Measurements from ENCODE around the gene GLRX3. TPM values are rescaled to one million over a fixed set of nuclear protein-coding genes. Genes with fewer than 3 reads are reported as not detected.
"Not testable (repeated sequence)": the region's sequence is repeated elsewhere in the genome, so short reads cannot be mapped to it uniquely, and the experiment has no call there.

Gene GLRX3
- total RNA-seq (59.5 TPM), polyA plus RNA-seq (ENCODE audit: insufficient read depth in 1 of 8, insufficient read length in 8 of 8, low replicate concordance in 1 of 8) (10 to 100 TPM; 57.5 to 71.6 (median 63.7) TPM)
- long read RNA-seq, donor 1, transcript GLRX3-201 (11 exons, 1,302 nt): major isoform, 11 of 14 reads
- long read RNA-seq, donor 1, partial matches to known transcripts: 0 of 14 reads
- long read RNA-seq, donor 1, other reads (novel, unspliced or antisense): 0 of 14 reads
- long read RNA-seq, donor 2, partial matches to known transcripts: 0 of 4 reads
- long read RNA-seq, donor 2, other reads (novel, unspliced or antisense): 0 of 4 reads
- long read RNA-seq, donor 3, transcript GLRX3-201 (11 exons, 1,302 nt): major isoform, 24 of 30 reads
- long read RNA-seq, donor 3, partial matches to known transcripts: 0 of 30 reads
- long read RNA-seq, donor 3, other reads (novel, unspliced or antisense): 0 of 30 reads
- long read RNA-seq, donor 4, transcript GLRX3-201 (11 exons, 1,302 nt): major isoform, 12 of 15 reads
- long read RNA-seq, donor 4, partial matches to known transcripts: 0 of 15 reads
- long read RNA-seq, donor 4, other reads (novel, unspliced or antisense): 0 of 15 reads
- long read RNA-seq, donor 5, transcript GLRX3-202 (12 exons, 3,827 nt): minor isoform, 5 of 69 reads
- long read RNA-seq, donor 5, transcript GLRX3-201 (11 exons, 1,302 nt): major isoform, 47 of 69 reads
- long read RNA-seq, donor 5, partial matches to known transcripts: 14 of 69 reads
- long read RNA-seq, donor 5, other reads (novel, unspliced or antisense): 0 of 69 reads
- long read RNA-seq, donor 6, transcript GLRX3-201 (11 exons, 1,302 nt): major isoform, 59 of 82 reads
- long read RNA-seq, donor 6, transcript GLRX3-202 (12 exons, 3,827 nt): minor isoform, 5 of 82 reads
- long read RNA-seq, donor 6, partial matches to known transcripts: 15 of 82 reads
- long read RNA-seq, donor 6, other reads (novel, unspliced or antisense): 0 of 82 reads
- long read RNA-seq, donor 7, transcript GLRX3-201 (11 exons, 1,302 nt): major isoform, 29 of 51 reads
- long read RNA-seq, donor 7, partial matches to known transcripts: 18 of 51 reads
- long read RNA-seq, donor 7, other reads (novel, unspliced or antisense): 0 of 51 reads
- long read RNA-seq, donor 8, transcript GLRX3-201 (11 exons, 1,302 nt): major isoform, 25 of 28 reads
- long read RNA-seq, donor 8, partial matches to known transcripts: 0 of 28 reads
- long read RNA-seq, donor 8, other reads (novel, unspliced or antisense): 0 of 28 reads
- long read RNA-seq, donor 9, transcript GLRX3-201 (11 exons, 1,302 nt): major isoform, 16 of 39 reads
- long read RNA-seq, donor 9, partial matches to known transcripts: 16 of 39 reads
- long read RNA-seq, donor 9, other reads (novel, unspliced or antisense): 0 of 39 reads
- long read RNA-seq, donor 10, transcript GLRX3-201 (11 exons, 1,302 nt): major isoform, 36 of 41 reads
- long read RNA-seq, donor 10, partial matches to known transcripts: 0 of 41 reads
- long read RNA-seq, donor 10, other reads (novel, unspliced or antisense): 0 of 41 reads
- long read RNA-seq, donor 11, transcript GLRX3-201 (11 exons, 1,302 nt): major isoform, 18 of 21 reads
- long read RNA-seq, donor 11, partial matches to known transcripts: 0 of 21 reads
- long read RNA-seq, donor 11, other reads (novel, unspliced or antisense): 0 of 21 reads

- WGBS (ENCODE audit: insufficient coverage): under 1% methylated on average over 95 of the region's 96 CpGs
- Histone ChIP-seq H3K4me1 (ENCODE audit: control insufficient read depth, insufficient read depth, low read length) (peaks cover 18% of the 10 kb centered on the region), H3K36me3 (ENCODE audit: control insufficient read depth, insufficient read depth, low read length) (peaks cover 6% of the 10 kb centered on the region), H3K27me3 (ENCODE audit: control insufficient read depth, insufficient read depth, low read length) (no peaks in the 10 kb centered on the region), H3K4me3 (ENCODE audit: low read length) (peak within 1 kb of the TSS; percentile 72), H3K9me3 (replicated peaks; ENCODE audit: control insufficient read depth, low read depth, low read length) (no peaks in the 10 kb centered on the region), H3K27ac (ENCODE audit: low read length) (peak within 1 kb of the TSS; percentile 83)
- peak; percentile 95 for DNase-seq
Observed at GRCh38 chr10:130136226-130137089, at the start of gene GLRX3. Gene GLRX3, plus strand, starts transcription at chr10:130136391. Its CDS starts 30 bp downstream, at chr10:130136421.

DNA sequence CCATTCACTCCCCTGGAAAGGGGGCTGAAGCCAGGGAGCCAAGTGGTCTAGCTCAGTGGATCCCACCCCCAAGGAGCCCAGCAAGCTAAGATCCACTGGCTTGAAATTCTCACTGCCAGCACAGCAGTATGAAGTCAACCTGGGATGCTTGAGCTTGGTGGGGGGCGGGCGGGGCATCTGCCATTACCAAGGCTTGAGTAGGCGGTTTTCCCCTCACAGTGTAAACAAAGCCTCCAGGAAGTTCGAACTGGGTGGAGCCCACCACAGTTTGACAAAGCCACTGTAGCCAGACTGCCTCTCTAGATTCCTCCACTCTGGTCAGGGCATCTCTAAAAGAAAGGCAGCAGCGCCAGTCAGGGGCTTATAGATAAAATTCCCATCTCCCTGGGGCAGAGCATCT, 45.6 kb upstream of the GLRX3 start:
- not testable (repeated sequence) for H3K4me1 ChIP-seq (ENCODE audit: control insufficient read depth, insufficient read depth, low read length); H3K4me3 ChIP-seq (ENCODE audit: low read length); H3K36me3 ChIP-seq (ENCODE audit: control insufficient read depth, insufficient read depth, low read length); H3K27me3 ChIP-seq (ENCODE audit: control insufficient read depth, insufficient read depth, low read length); H3K27ac ChIP-seq (ENCODE audit: low read length); H3K9me3 ChIP-seq (replicated peaks; ENCODE audit: control insufficient read depth, low read depth, low read length); DNase-seq
- 93% methylated on average over 4 of the region's 5 CpGs for WGBS (ENCODE audit: insufficient coverage)

- no CpG with 5 or more reads among the region's 6 CpGs for WGBS (ENCODE audit: insufficient coverage)
- DNase-seq: no peak
Observed at GRCh38 chr10:130099344-130099743, 36.8 kb upstream of the GLRX3 start.

GRCh38 chr10:130105724-130106123, 30.5 kb upstream of the GLRX3 start:
- peaks cover 2% of the 10 kb centered on the region for H3K36me3 ChIP-seq (ENCODE audit: control insufficient read depth, insufficient read depth, low read length)
- no peak for DNase-seq

More at GRCh38 chr10:130099344-130099743, 36.8 kb upstream of the GLRX3 start:
- Histone ChIP-seq H3K4me1 (ENCODE audit: control insufficient read depth, insufficient read depth, low read length) (no peaks in the 10 kb centered on the region), H3K9me3 (replicated peaks; ENCODE audit: control insufficient read depth, low read depth, low read length) (no peaks in the 10 kb centered on the region), H3K27ac (ENCODE audit: low read length) (no peak overlapping the region), H3K27me3 (ENCODE audit: control insufficient read depth, insufficient read depth, low read length) (no peaks in the 10 kb centered on the region), H3K36me3 (ENCODE audit: control insufficient read depth, insufficient read depth, low read length) (peaks cover 2% of the 10 kb centered on the region), H3K4me3 (ENCODE audit: low read length) (no peak overlapping the region)

DNA sequence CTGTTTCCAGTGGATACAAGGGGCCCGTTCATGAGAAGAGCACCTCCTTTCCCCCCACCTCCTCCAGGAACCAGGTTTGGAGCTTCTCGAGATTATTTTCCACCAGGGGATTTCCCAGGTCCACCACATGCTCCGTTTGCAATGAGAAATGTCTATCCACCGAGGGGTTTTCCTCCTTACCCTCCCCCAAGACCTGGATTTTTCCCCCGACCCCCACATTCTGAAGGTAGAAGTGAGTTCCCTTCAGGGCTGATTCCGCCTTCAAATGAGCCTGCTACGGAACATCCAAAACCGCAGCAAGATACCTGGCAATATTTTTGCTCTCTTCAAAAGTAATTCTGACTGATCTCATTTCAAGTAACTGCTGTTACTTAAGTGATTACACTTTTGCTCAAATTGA, 28.0 kb upstream of the GLRX3 start:
- H3K9me3 ChIP-seq (replicated peaks; ENCODE audit: control insufficient read depth, low read depth, low read length); H3K36me3 ChIP-seq (ENCODE audit: control insufficient read depth, insufficient read depth, low read length); H3K27me3 ChIP-seq (ENCODE audit: control insufficient read depth, insufficient read depth, low read length); H3K4me3 ChIP-seq (ENCODE audit: low read length); DNase-seq; H3K27ac ChIP-seq (ENCODE audit: low read length): not testable (repeated sequence)
- peaks cover 18% of the 10 kb centered on the region for H3K4me1 ChIP-seq (ENCODE audit: control insufficient read depth, insufficient read depth, low read length)
- whole genome bisulfite sequencing (ENCODE audit: insufficient coverage): 83% methylated on average over 4 of the region's 8 CpGs

More at GRCh38 chr10:130105724-130106123, 30.5 kb upstream of the GLRX3 start:
- Histone ChIP-seq H3K27me3 (ENCODE audit: control insufficient read depth, insufficient read depth, low read length) (no peaks in the 10 kb centered on the region), H3K27ac (ENCODE audit: low read length) (no peak overlapping the region), H3K4me1 (ENCODE audit: control insufficient read depth, insufficient read depth, low read length) (peaks cover 12% of the 10 kb centered on the region), H3K4me3 (ENCODE audit: low read length) (no peak overlapping the region), H3K9me3 (replicated peaks; ENCODE audit: control insufficient read depth, low read depth, low read length) (no peaks in the 10 kb centered on the region)
- WGBS (ENCODE audit: insufficient coverage): 31% methylated on average over 21 of the region's 24 CpGs

- H3K36me3 ChIP-seq (ENCODE audit: control insufficient read depth, insufficient read depth, low read length): no peaks in the 10 kb centered on the region
- no peak overlapping the region for H3K4me3 ChIP-seq (ENCODE audit: low read length)
- WGBS (ENCODE audit: insufficient coverage): 58% methylated on average over 5 of the region's 6 CpGs
- peaks cover 3% of the 10 kb centered on the region for H3K9me3 ChIP-seq (replicated peaks; ENCODE audit: control insufficient read depth, low read depth, low read length)
- no peaks in the 10 kb centered on the region for H3K27me3 ChIP-seq (ENCODE audit: control insufficient read depth, insufficient read depth, low read length)
- peak; percentile 11 for DNase-seq
- H3K4me1 ChIP-seq (ENCODE audit: control insufficient read depth, insufficient read depth, low read length): peaks cover 18% of the 10 kb centered on the region
- H3K27ac ChIP-seq (ENCODE audit: low read length): no peak overlapping the region
Observed at GRCh38 chr10:130108934-130109604, 27.1 kb upstream of the GLRX3 start.

DNA sequence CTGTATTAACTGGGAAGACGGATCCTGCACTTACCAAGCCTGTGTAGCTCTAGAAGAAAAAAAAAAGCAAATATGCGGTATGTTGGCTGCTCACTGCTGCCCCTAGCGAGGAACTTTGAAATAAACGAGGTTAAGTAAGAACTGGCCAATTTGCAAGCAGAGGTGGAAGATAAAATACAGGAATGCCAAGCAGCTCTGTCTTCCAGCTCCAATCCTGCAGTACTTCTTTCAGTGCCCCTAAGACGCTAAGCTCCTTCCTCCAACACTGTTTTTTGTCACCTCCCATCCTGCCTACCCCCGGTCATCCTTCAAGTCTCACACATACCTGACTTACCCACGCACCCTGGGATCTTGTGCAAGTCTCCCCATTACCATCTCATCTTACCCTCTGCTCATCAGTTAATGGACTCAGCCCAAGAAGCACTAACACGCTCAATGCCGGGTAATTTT, 26.4 kb upstream of the GLRX3 start:
- Histone ChIP-seq H3K27ac (ENCODE audit: low read length) (peak overlapping the region; percentile 99), H3K36me3 (ENCODE audit: control insufficient read depth, insufficient read depth, low read length) (no peaks in the 10 kb centered on the region), H3K9me3 (replicated peaks; ENCODE audit: control insufficient read depth, low read depth, low read length) (peaks cover 3% of the 10 kb centered on the region), H3K4me1 (ENCODE audit: control insufficient read depth, insufficient read depth, low read length) (peaks cover 18% of the 10 kb centered on the region), H3K4me3 (ENCODE audit: low read length) (peak overlapping the region; percentile 73), H3K27me3 (ENCODE audit: control insufficient read depth, insufficient read depth, low read length) (no peaks in the 10 kb centered on the region)
- peak; percentile 96 for DNase-seq
- WGBS (ENCODE audit: insufficient coverage): 1% methylated on average over 8 of the region's 9 CpGs

DNA sequence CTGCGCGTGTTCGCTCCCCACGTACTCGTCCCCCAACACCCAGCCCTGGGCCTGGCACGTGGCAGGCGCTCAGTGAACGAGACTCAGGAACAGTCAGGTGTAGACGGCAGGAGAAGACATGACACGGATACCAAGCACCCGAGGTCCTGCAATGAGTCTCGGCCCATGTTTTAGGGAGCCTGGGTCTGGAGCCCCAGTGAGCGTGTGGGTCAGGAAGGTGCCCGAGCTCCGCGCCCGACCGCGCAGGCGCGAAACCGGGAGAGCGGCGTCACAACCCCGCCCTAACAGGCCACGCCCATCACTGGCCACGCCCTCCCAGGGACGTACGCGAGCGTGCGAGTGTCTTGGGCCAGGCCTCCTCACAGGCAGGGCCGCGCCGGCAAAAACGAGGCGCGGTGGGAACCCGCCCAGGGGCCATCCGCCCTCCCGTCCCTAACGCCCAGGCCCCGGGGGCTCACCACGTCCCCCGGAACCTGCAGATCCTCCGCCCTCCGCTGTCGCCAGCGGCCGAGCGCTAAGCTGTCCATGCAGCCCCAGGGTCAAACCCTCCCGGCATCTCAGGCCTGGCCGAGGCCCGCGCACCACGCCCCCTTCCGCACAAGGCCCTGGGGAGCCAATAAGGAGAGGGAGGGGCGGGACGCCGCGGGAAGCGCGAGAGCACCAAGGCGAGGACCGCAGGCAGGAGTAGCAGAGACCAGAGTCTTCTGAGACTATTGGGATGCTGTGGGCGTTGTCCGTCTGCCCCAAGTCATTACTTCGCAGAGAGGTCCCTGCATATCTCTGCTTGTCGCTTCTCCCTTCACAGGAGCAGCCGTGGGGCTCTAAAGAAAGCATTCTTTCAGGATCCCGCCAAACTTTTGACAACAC, 25.7 kb upstream of the GLRX3 start, which contains the start of gene C10orf143:
Gene C10orf143, minus strand, starts transcription at position 585 of the 867 bp plus-strand sequence. Its CDS starts 58 bp downstream, at position 527.
- DNase-seq: peak; percentile 99

More for the DNA sequence above, 25.7 kb upstream of the GLRX3 start, which contains the start of gene C10orf143:
- Histone ChIP-seq H3K4me3 (ENCODE audit: low read length) (peak within 1 kb of the TSS; percentile 73), H3K27me3 (ENCODE audit: control insufficient read depth, insufficient read depth, low read length) (no peaks in the 10 kb centered on the region), H3K27ac (ENCODE audit: low read length) (peak within 1 kb of the TSS; percentile 99), H3K9me3 (replicated peaks; ENCODE audit: control insufficient read depth, low read depth, low read length) (peaks cover 3% of the 10 kb centered on the region), H3K4me1 (ENCODE audit: control insufficient read depth, insufficient read depth, low read length) (peaks cover 18% of the 10 kb centered on the region), H3K36me3 (ENCODE audit: control insufficient read depth, insufficient read depth, low read length) (no peaks in the 10 kb centered on the region)
- under 1% methylated on average over 63 of the region's 71 CpGs for WGBS (ENCODE audit: insufficient coverage)

All from muscle of leg (tissue), 16 donors.